Sigmoid colon (tissue), 3 donors: ENCODE data around the gene DCANP1.

ENCODE experiments used
- CTCF ChIP-seq, 4 experiments: fragments of 450-650 bp in 3 of 4; fragments of 200-600 bp in 1 of 4; IDR thresholded peaks; one replicate each; pipeline ENCODE4 v1.5.1; 2016 to 2019; ENCODE audit warnings: antibody characterized with exemption in 4 of 4, mild to moderate bottlenecking in 3 of 4, moderate library complexity in 2 of 4
- POLR2A ChIP-seq, 2 donors: fragments of 450-650 bp; IDR thresholded peaks; one replicate each; pipeline ENCODE4 v1.6.1; 2016; ENCODE audit warnings: antibody characterized with exemption in 2 of 2, mild to moderate bottlenecking in 2 of 2, moderate library complexity in 2 of 2

DNA sequence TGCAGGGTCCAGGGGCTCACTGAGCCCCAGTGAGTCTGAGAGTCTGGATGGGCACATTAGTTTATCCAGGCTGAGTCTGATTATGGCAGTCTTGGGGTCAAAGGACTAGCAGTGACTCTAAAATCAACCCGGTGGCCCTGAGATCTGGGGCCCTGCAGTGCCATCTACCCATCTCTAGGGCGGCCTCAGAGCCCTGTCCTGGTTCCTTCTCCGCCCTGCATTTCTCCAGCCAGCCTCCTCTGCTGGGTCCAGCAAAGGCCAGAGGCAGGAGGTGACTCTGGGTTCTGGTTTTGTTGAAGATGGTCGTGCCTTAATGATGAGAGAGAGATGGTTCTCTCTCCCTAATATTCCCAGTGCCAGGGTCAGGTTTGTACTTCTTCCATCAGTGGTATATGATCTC is 15.0 kb downstream of the DCANP1 start:
- no peak for TF ChIP-seq CTCF (IDR thresholded peaks at IDR 0.05)
- no peak for TF ChIP-seq POLR2A (IDR thresholded peaks at IDR 0.05)
